Stimulated activated CD8-positive, alpha-beta memory T cell treated with anti-CD3 and anti-CD28 coated beads, Interleukin-4, amount 100 ng/mL, for 24 hours (primary cell): ENCODE measurements around the gene ERMARD.

ENCODE experiments used
- DNase-seq: peaks from one replicate; pipeline ENCODE4 v3.0.0-alpha.2; 2020; ENCODE audit warnings: low read depth

ERMARD gene

GRCh38 chr6:169825558-169826225, 74.3 kb downstream of the ERMARD start:
- no peak for DNase-seq

GRCh38 chr6:169826697-169827096, 75.3 kb downstream of the ERMARD start:
- DNase-seq: no peak

GRCh38 chr6:169827290-169827717, 75.9 kb downstream of the ERMARD start:
- DNase-seq: no peak

DNA sequence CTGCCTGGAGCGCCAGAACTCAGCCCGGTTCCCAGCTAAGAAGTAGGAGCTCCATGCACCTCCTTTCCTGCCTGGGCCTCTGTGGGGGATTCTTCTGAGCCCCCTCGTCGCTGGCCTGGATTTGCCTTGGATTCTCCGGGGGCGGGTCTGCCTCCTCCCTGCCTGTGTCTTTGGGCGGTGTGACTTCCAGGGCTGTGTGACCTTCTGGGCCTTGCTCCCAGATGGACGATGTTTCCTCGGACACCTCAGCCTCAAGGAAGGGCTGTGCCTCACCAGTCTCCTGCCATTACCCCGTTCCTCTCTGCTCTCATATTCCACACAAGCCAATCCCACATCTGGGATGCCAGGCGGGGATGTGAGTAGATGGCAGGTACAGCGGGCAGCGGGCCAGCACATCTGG, 76.8 kb downstream of the ERMARD start:
- no peak for DNase-seq

GRCh38 chr6:169829786-169830185, 78.4 kb downstream of the ERMARD start:
- DNase-seq: no peak

DNA sequence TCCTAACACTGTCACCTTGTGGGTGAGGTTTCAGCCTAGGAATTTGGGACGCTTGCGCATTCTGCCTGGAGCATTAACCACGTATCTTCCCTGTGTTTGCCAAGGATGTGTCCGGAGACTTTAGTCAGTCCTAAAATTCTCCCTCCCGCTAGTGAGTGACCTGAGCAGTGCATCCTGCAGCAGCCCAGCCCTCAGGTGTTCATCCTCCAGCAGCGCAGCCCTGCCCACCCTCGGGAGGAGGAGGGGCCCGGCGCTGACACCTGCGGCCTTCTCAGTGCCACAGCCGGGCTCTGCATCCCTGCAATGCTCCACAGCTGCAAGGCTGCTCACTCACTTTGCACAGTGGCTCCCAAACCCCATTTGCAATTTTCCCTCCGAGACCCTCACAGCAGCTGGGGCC, 79.5 kb downstream of the ERMARD start:
- DNase-seq: no peak
